ENCODE measurements around the gene MYLK3.

Gene MYLK3

GRCh38 chr16:46713634-46714033, 34.5 kb downstream of the MYLK3 start:
- H3K27me3 ChIP-seq (ENCODE audit: control insufficient read depth in 2 of 2, insufficient read depth in 2 of 2, low read length in 2 of 2): no peaks in the 10 kb centered on the region
- H3K9ac ChIP-seq (ENCODE audit: low read depth in 1 of 2, low read length in 2 of 2): no peak overlapping the region
- no peaks in the 10 kb centered on the region for H3K9me3 ChIP-seq (ENCODE audit: control insufficient read depth in 2 of 2, low read length in 2 of 2)
- H3K27ac ChIP-seq (ENCODE audit: low read depth in 2 of 2, low read length in 2 of 2): no peak overlapping the region
- H3K4me3 ChIP-seq (ENCODE audit: low read length in 2 of 2): no peak overlapping the region
- H3K4me1 ChIP-seq (ENCODE audit: control insufficient read depth in 2 of 2, insufficient read depth in 2 of 2, low read length in 2 of 2): peaks cover 0 to 3% of the 10 kb centered on the region in 2 donors
- H3K36me3 ChIP-seq (ENCODE audit: control insufficient read depth in 2 of 2, insufficient read depth in 2 of 2, low read length in 2 of 2): no peaks in the 10 kb centered on the region

DNA sequence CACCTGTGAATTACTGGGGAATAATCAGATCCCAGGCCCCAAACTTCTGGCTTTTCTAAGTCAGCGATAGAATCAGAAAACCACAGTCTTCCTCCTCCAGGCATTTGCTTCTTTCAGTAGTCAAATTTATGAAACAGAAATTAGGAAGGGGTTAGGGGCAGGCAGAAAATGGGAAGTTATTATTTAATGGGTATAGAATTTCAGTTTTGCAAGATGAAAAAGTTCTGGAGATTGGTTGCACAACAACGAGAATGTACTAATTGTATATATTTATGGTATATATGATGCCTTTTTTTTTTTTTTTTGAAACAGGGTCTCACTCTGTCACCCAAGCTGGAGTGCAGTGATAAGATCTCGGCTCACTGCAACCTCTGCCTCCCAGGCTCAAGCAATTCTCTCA, 35.2 kb downstream of the MYLK3 start:
- Histone ChIP-seq H3K27ac (ENCODE audit: low read depth in 2 of 2, low read length in 2 of 2) (no peak overlapping the region), H3K4me1 (ENCODE audit: control insufficient read depth in 2 of 2, insufficient read depth in 2 of 2, low read length in 2 of 2) (peaks cover 0 to 3% of the 10 kb centered on the region in 2 donors), H3K4me3 (ENCODE audit: low read length in 2 of 2) (no peak overlapping the region), H3K27me3 (ENCODE audit: control insufficient read depth in 2 of 2, insufficient read depth in 2 of 2, low read length in 2 of 2) (no peaks in the 10 kb centered on the region), H3K9me3 (ENCODE audit: control insufficient read depth in 2 of 2, low read length in 2 of 2) (no peaks in the 10 kb centered on the region), H3K36me3 (ENCODE audit: control insufficient read depth in 2 of 2, insufficient read depth in 2 of 2, low read length in 2 of 2) (no peaks in the 10 kb centered on the region), H3K9ac (ENCODE audit: low read depth in 1 of 2, low read length in 2 of 2) (no peak overlapping the region)

DNA sequence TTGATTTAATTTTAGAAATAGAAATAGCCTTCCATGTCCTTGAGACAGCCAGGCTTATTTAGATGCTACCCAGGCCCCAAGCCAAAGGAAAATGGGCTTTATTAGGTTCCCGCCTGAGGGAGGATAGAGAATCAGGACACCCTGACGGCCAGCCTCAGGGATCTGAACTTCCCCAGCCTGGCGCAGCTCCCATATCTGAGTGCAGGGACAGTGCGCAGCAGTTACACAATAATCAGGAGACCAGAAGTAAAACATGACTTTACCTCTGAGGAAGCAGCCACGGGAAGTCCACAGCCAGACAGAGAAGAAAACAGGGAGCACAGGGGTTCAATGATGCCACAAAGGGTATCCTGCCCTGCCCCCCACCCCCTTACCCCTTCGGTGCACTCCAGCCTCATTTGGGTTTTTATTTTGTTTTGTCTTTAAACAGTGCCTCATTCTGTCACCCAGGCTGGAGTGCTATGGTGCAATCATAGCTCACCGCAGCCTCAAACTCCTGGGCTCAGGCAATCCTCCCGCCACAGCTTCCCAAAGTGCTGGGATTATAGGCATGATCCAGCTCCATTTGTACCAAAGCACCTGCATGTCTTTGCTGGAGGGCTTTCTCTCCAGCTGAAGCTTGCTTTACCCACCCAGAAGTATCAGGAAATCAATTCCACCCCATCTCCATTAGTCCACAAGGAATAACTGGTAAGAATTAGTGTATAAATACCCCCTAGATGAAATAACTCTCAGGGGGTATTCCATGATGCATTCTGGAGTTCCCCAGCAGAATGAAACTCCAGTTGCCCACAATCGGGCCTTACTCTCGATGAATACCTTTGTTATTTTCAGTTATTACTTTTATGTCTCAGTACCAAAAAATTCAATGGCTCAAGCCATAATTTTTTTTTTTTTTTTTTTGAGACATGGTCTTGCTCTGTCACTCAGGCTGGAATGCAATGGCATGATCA, 36.8 kb downstream of the MYLK3 start:
- Histone ChIP-seq H3K27ac (ENCODE audit: low read depth in 2 of 2, low read length in 2 of 2) (no peak overlapping the region), H3K36me3 (ENCODE audit: control insufficient read depth in 2 of 2, insufficient read depth in 2 of 2, low read length in 2 of 2) (no peaks in the 10 kb centered on the region), H3K9me3 (ENCODE audit: control insufficient read depth in 2 of 2, low read length in 2 of 2) (no peaks in the 10 kb centered on the region), H3K9ac (ENCODE audit: low read depth in 1 of 2, low read length in 2 of 2) (no peak overlapping the region), H3K27me3 (ENCODE audit: control insufficient read depth in 2 of 2, insufficient read depth in 2 of 2, low read length in 2 of 2) (no peaks in the 10 kb centered on the region), H3K4me1 (ENCODE audit: control insufficient read depth in 2 of 2, insufficient read depth in 2 of 2, low read length in 2 of 2) (peaks cover 0 to 3% of the 10 kb centered on the region in 2 donors), H3K4me3 (ENCODE audit: low read length in 2 of 2) (no peak overlapping the region)

- Histone ChIP-seq H3K4me1 (ENCODE audit: control insufficient read depth in 2 of 2, insufficient read depth in 2 of 2, low read length in 2 of 2) (peaks cover 0 to 3% of the 10 kb centered on the region in 2 donors), H3K36me3 (ENCODE audit: control insufficient read depth in 2 of 2, insufficient read depth in 2 of 2, low read length in 2 of 2) (no peaks in the 10 kb centered on the region)
Measured at GRCh38 chr16:46709469-46710005, 38.6 kb downstream of the MYLK3 start.

GRCh38 chr16:46706642-46707041, 41.5 kb downstream of the MYLK3 start:
- H3K9ac ChIP-seq (ENCODE audit: low read depth in 1 of 2, low read length in 2 of 2): no peak overlapping the region
- H3K27ac ChIP-seq (ENCODE audit: low read depth in 2 of 2, low read length in 2 of 2): no peak overlapping the region
- H3K4me3 ChIP-seq (ENCODE audit: low read length in 2 of 2): no peak overlapping the region
- H3K4me1 ChIP-seq (ENCODE audit: control insufficient read depth in 2 of 2, insufficient read depth in 2 of 2, low read length in 2 of 2): no peaks in the 10 kb centered on the region
- no peaks in the 10 kb centered on the region for H3K27me3 ChIP-seq (ENCODE audit: control insufficient read depth in 2 of 2, insufficient read depth in 2 of 2, low read length in 2 of 2)
- no peaks in the 10 kb centered on the region for H3K9me3 ChIP-seq (ENCODE audit: control insufficient read depth in 2 of 2, low read length in 2 of 2)
- no peaks in the 10 kb centered on the region for H3K36me3 ChIP-seq (ENCODE audit: control insufficient read depth in 2 of 2, insufficient read depth in 2 of 2, low read length in 2 of 2)

More at GRCh38 chr16:46709469-46710005, 38.6 kb downstream of the MYLK3 start:
- Histone ChIP-seq H3K9ac (ENCODE audit: low read depth in 1 of 2, low read length in 2 of 2) (no peak overlapping the region), H3K27ac (ENCODE audit: low read depth in 2 of 2, low read length in 2 of 2) (no peak overlapping the region), H3K9me3 (ENCODE audit: control insufficient read depth in 2 of 2, low read length in 2 of 2) (no peaks in the 10 kb centered on the region), H3K27me3 (ENCODE audit: control insufficient read depth in 2 of 2, insufficient read depth in 2 of 2, low read length in 2 of 2) (no peaks in the 10 kb centered on the region), H3K4me3 (ENCODE audit: low read length in 2 of 2) (no peak overlapping the region)

GRCh38 chr16:46702030-46702429, 46.1 kb downstream of the MYLK3 start:
- H3K4me1 ChIP-seq (ENCODE audit: control insufficient read depth in 2 of 2, insufficient read depth in 2 of 2, low read length in 2 of 2): no peaks in the 10 kb centered on the region
- H3K36me3 ChIP-seq (ENCODE audit: control insufficient read depth in 2 of 2, insufficient read depth in 2 of 2, low read length in 2 of 2): no peaks in the 10 kb centered on the region
- H3K4me3 ChIP-seq (ENCODE audit: low read length in 2 of 2): no peak overlapping the region
- H3K9me3 ChIP-seq (ENCODE audit: control insufficient read depth in 2 of 2, low read length in 2 of 2): no peaks in the 10 kb centered on the region
- no peak overlapping the region for H3K9ac ChIP-seq (ENCODE audit: low read depth in 1 of 2, low read length in 2 of 2)
- H3K27me3 ChIP-seq (ENCODE audit: control insufficient read depth in 2 of 2, insufficient read depth in 2 of 2, low read length in 2 of 2): no peaks in the 10 kb centered on the region
- H3K27ac ChIP-seq (ENCODE audit: low read depth in 2 of 2, low read length in 2 of 2): no peak overlapping the region

DNA sequence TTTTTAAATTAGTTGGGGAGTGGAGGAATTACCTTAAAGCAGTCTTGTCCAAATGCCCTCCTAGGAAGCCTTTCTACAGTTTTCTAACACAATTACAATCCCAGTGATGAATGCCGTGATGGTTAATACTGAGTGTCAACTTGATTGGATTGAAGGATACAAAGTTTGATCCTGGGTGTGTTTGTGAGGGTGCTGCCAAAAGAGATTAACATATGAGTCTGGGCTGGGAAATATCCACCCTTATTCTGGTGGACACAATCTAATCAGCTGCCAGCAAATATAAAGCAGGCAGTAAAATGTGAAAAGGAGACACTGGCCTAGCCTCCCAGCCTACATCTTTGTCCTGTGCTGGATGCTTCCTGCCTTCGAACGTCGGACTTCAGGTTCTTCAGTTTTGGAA, 46.5 kb downstream of the MYLK3 start:
- Histone ChIP-seq H3K27me3 (ENCODE audit: control insufficient read depth in 2 of 2, insufficient read depth in 2 of 2, low read length in 2 of 2) (no peaks in the 10 kb centered on the region), H3K9me3 (ENCODE audit: control insufficient read depth in 2 of 2, low read length in 2 of 2) (no peaks in the 10 kb centered on the region), H3K9ac (ENCODE audit: low read depth in 1 of 2, low read length in 2 of 2) (no peak overlapping the region), H3K4me3 (ENCODE audit: low read length in 2 of 2) (no peak overlapping the region), H3K27ac (ENCODE audit: low read depth in 2 of 2, low read length in 2 of 2) (no peak overlapping the region), H3K4me1 (ENCODE audit: control insufficient read depth in 2 of 2, insufficient read depth in 2 of 2, low read length in 2 of 2) (no peaks in the 10 kb centered on the region), H3K36me3 (ENCODE audit: control insufficient read depth in 2 of 2, insufficient read depth in 2 of 2, low read length in 2 of 2) (no peaks in the 10 kb centered on the region)

GRCh38 chr16:46700048-46700447, 48.1 kb downstream of the MYLK3 start:
- H3K4me3 ChIP-seq (ENCODE audit: low read length in 2 of 2): no peak overlapping the region
- H3K36me3 ChIP-seq (ENCODE audit: control insufficient read depth in 2 of 2, insufficient read depth in 2 of 2, low read length in 2 of 2): no peaks in the 10 kb centered on the region
- H3K9me3 ChIP-seq (ENCODE audit: control insufficient read depth in 2 of 2, low read length in 2 of 2): no peaks in the 10 kb centered on the region
- no peak overlapping the region for H3K9ac ChIP-seq (ENCODE audit: low read depth in 1 of 2, low read length in 2 of 2)
- H3K27ac ChIP-seq (ENCODE audit: low read depth in 2 of 2, low read length in 2 of 2): no peak overlapping the region
- H3K4me1 ChIP-seq (ENCODE audit: control insufficient read depth in 2 of 2, insufficient read depth in 2 of 2, low read length in 2 of 2): no peaks in the 10 kb centered on the region
- no peaks in the 10 kb centered on the region for H3K27me3 ChIP-seq (ENCODE audit: control insufficient read depth in 2 of 2, insufficient read depth in 2 of 2, low read length in 2 of 2)

DNA sequence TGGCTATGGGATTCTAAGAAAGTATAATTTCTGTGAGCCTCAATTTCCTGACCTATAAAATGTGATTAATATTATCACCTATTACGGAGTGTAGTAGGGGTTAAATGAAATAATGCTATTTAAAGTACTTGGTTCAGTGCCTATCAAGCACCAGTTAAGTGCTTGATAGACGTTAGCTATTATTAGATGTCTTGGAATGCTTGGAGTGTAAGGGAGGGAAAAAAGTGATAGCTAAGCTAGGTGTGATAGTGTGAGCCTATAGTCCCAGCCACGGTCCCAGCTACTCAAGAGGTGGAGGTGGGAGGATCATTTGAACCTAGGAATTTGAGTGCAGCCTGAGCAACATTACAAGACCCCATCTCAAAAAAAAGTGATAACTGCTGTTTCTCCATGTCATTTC, 51.2 kb downstream of the MYLK3 start:
- Histone ChIP-seq H3K27me3 (ENCODE audit: control insufficient read depth in 2 of 2, insufficient read depth in 2 of 2, low read length in 2 of 2) (no peaks in the 10 kb centered on the region), H3K4me1 (ENCODE audit: control insufficient read depth in 2 of 2, insufficient read depth in 2 of 2, low read length in 2 of 2) (no peaks in the 10 kb centered on the region), H3K36me3 (ENCODE audit: control insufficient read depth in 2 of 2, insufficient read depth in 2 of 2, low read length in 2 of 2) (no peaks in the 10 kb centered on the region), H3K27ac (ENCODE audit: low read depth in 2 of 2, low read length in 2 of 2) (no peak overlapping the region), H3K9me3 (ENCODE audit: control insufficient read depth in 2 of 2, low read length in 2 of 2) (no peaks in the 10 kb centered on the region), H3K9ac (ENCODE audit: low read depth in 1 of 2, low read length in 2 of 2) (no peak overlapping the region), H3K4me3 (ENCODE audit: low read length in 2 of 2) (no peak overlapping the region)

DNA sequence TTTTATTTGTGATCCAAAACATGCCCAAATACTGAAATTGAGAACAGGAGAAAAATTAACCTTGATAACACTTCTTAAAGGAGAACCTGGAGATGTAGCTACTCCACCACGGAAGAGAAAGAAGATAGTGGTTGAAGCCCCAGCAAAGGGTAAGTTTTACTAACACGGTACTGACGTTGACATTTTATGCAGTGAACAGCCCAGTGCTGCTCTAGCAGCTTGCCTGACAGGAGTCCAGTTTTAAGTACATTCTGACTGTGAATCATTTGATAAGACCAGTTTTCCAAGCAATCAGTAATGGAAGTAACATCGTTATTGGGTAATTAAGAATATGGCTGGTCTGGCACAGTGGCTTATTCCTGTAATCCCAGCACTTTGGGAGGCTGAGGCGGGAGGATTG, 52.2 kb downstream of the MYLK3 start:
- H3K4me3 ChIP-seq (ENCODE audit: low read length in 2 of 2): no peak overlapping the region
- H3K27ac ChIP-seq (ENCODE audit: low read depth in 2 of 2, low read length in 2 of 2): no peak overlapping the region
- peaks cover under 1 to 5% of the 10 kb centered on the region in 2 donors for H3K4me1 ChIP-seq (ENCODE audit: control insufficient read depth in 2 of 2, insufficient read depth in 2 of 2, low read length in 2 of 2)

More for the DNA sequence above, 52.2 kb downstream of the MYLK3 start:
- Histone ChIP-seq H3K36me3 (ENCODE audit: control insufficient read depth in 2 of 2, insufficient read depth in 2 of 2, low read length in 2 of 2) (no peaks in the 10 kb centered on the region), H3K27me3 (ENCODE audit: control insufficient read depth in 2 of 2, insufficient read depth in 2 of 2, low read length in 2 of 2) (no peaks in the 10 kb centered on the region), H3K9ac (ENCODE audit: low read depth in 1 of 2, low read length in 2 of 2) (no peak overlapping the region), H3K9me3 (ENCODE audit: control insufficient read depth in 2 of 2, low read length in 2 of 2) (no peaks in the 10 kb centered on the region)

Measured in mucosa of rectum (tissue), 2 donors.